ENCODE results near the gene NR2E3. TPM values are rescaled to one million over a fixed set of nuclear protein-coding genes. Genes with fewer than 3 reads are reported as not detected.
A peak's percentile ranks its signal among the peaks of the same experiment; 100 is the strongest.

Gene NR2E3
- total RNA-seq, 1 donor from 2014 or later: not detected

DNA sequence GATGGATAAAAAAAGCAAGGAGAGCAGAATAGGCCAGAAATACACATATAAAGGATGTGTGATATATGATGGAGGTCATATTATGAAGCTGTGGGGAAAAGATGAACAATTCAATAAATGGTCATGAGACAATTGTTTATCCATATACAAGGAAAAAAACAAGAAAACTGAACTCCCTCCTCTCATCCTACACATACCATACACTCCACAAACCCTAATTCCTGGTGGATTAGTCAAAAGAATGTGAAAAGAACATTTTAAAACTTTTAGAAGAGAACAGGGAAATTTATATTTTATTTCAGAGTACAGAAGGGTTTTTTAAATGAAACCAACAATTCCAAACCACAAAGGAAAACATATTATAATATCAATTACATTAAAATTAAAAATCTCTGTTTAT is 34.5 kb upstream of the NR2E3 start:
- Mint-ChIP-seq H3K27ac (ENCODE audit: unreplicated experiment) (no peak overlapping the region), H3K36me3 (ENCODE audit: low read depth) (no peaks in the 10 kb centered on the region), H3K9me3 (ENCODE audit: low read depth) (no peaks in the 10 kb centered on the region), H3K27me3 (ENCODE audit: low read depth) (no peaks in the 10 kb centered on the region), H3K4me3 (ENCODE audit: unreplicated experiment) (no peak overlapping the region), H3K4me1 (ENCODE audit: low read depth) (peaks cover 15% of the 10 kb centered on the region)
- TF ChIP-seq, protein P1, sequence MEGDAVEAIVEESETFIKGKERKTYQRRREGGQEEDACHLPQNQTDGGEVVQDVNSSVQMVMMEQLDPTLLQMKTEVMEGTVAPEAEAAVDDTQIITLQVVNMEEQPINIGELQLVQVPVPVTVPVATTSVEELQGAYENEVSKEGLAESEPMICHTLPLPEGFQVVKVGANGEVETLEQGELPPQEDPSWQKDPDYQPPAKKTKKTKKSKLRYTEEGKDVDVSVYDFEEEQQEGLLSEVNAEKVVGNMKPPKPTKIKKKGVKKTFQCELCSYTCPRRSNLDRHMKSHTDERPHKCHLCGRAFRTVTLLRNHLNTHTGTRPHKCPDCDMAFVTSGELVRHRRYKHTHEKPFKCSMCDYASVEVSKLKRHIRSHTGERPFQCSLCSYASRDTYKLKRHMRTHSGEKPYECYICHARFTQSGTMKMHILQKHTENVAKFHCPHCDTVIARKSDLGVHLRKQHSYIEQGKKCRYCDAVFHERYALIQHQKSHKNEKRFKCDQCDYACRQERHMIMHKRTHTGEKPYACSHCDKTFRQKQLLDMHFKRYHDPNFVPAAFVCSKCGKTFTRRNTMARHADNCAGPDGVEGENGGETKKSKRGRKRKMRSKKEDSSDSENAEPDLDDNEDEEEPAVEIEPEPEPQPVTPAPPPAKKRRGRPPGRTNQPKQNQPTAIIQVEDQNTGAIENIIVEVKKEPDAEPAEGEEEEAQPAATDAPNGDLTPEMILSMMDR (IDR thresholded peaks at IDR 0.05): no peak
- no peak for DNase-seq (ENCODE audit: low spot score)

DNA sequence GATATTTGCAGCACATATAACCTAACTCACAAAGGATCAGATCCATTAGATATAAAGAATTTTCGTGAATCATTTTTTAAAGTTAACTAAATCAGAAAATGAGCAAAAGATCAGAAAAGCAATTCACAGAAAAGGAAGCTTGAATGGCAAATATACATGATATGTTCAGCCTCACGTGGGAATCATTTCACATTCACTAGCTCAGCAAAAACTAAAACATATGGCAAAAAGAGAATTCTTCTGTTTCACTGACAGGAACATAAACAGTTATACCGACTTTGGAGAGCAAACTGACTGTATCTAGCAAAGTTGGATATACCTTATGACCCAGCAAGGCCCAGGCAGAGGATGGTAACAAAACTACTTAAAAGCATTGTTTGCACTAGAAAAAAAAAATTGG is 34.0 kb upstream of the NR2E3 start:
- peaks cover 15% of the 10 kb centered on the region for H3K4me1 Mint-ChIP-seq (ENCODE audit: low read depth)
- no peak overlapping the region for H3K4me3 Mint-ChIP-seq (ENCODE audit: unreplicated experiment)
- DNase-seq (ENCODE audit: low spot score): no peak
- TF ChIP-seq, protein P1 (IDR thresholded peaks at IDR 0.05): no peak
- no peak overlapping the region for H3K27ac Mint-ChIP-seq (ENCODE audit: unreplicated experiment)
- no peaks in the 10 kb centered on the region for H3K27me3 Mint-ChIP-seq (ENCODE audit: low read depth)
- H3K9me3 Mint-ChIP-seq (ENCODE audit: low read depth): no peaks in the 10 kb centered on the region
- H3K36me3 Mint-ChIP-seq (ENCODE audit: low read depth): no peaks in the 10 kb centered on the region

DNA sequence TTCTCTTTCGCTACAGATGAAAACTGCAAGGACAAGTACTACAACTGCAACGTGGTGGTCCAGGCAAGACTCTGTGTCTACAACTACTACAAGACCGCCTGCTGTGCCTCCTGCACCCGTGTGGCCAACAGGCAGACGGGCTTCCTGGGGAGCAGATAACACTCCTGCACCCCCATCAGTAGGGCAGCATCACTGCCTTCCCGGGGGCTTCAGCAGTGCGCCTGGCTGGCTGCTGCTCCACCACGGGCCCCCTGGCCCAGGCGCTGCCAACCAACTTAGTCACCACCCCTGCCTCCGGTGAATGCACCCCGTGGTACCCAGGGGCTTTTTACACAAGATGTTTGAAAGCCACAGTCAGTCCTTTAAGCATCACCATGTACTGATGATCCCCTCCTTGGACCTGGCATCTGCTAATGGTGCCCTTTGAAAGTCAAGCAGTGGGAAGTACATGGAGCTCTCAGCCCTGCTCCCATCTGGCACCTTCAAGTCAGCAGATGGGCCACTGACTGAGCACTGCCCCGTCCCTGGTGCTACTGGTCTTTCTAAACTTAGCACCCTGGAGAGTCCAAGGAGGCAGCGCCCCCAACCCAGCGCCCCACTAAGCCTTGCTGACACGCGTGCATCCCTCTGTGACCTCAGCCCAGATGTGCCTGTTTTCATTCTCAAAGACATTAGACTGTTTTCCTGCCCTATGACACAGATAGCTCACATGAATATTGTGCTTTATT is 33.0 kb upstream of the NR2E3 start:
- no peaks in the 10 kb centered on the region for H3K9me3 Mint-ChIP-seq (ENCODE audit: low read depth)
- no peaks in the 10 kb centered on the region for H3K27me3 Mint-ChIP-seq (ENCODE audit: low read depth)
- H3K4me3 Mint-ChIP-seq (ENCODE audit: unreplicated experiment): no peak overlapping the region
- H3K27ac Mint-ChIP-seq (ENCODE audit: unreplicated experiment): no peak overlapping the region
- TF ChIP-seq, protein P1 (IDR thresholded peaks at IDR 0.05): no peak
- H3K4me1 Mint-ChIP-seq (ENCODE audit: low read depth): peaks cover 15% of the 10 kb centered on the region
- H3K36me3 Mint-ChIP-seq (ENCODE audit: low read depth): no peaks in the 10 kb centered on the region
- no peak for DNase-seq (ENCODE audit: low spot score)

DNA sequence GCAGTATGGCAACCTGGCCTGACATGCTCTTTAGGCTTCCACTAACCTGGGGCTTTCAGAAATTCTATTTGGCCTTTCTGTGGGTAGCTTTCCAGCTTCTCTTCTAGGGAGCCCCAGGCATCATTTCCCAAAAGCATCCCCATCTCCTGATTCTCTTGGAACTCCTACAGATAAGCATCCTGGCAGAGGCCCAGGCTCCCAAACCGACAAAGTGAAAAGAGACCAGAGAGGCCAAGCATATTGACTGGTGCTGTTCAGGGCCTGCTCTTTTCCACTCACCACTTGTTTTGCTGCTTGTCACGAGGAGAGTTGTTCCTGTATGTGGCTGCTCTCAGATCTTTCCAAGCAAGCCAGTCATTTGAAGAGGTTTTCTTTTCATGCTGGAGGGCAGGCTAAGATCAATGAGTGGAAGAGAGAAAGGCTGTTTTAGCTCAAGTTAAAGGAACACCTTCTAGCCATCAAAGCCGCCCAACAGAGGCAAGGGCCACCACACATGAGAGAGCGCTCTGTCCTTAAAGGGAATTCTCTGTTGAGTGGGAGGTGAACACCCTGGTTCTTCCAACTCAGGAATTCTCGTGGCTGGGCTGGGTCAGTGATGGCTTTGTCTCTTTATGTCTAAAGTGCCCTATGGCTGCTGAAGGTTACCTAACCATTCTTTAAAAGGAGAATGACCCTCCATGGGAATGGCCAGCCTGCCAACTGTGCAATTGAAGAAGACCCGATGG is 31.1 kb upstream of the NR2E3 start:
- no peak for DNase-seq (ENCODE audit: low spot score)
- H3K27ac Mint-ChIP-seq (ENCODE audit: unreplicated experiment): no peak overlapping the region
- no peak overlapping the region for H3K4me3 Mint-ChIP-seq (ENCODE audit: unreplicated experiment)
- TF ChIP-seq, protein P1 (IDR thresholded peaks at IDR 0.05): no peak
- peaks cover 15% of the 10 kb centered on the region for H3K4me1 Mint-ChIP-seq (ENCODE audit: low read depth)
- no peaks in the 10 kb centered on the region for H3K27me3 Mint-ChIP-seq (ENCODE audit: low read depth)
- H3K36me3 Mint-ChIP-seq (ENCODE audit: low read depth): no peaks in the 10 kb centered on the region
- H3K9me3 Mint-ChIP-seq (ENCODE audit: low read depth): no peaks in the 10 kb centered on the region

DNA sequence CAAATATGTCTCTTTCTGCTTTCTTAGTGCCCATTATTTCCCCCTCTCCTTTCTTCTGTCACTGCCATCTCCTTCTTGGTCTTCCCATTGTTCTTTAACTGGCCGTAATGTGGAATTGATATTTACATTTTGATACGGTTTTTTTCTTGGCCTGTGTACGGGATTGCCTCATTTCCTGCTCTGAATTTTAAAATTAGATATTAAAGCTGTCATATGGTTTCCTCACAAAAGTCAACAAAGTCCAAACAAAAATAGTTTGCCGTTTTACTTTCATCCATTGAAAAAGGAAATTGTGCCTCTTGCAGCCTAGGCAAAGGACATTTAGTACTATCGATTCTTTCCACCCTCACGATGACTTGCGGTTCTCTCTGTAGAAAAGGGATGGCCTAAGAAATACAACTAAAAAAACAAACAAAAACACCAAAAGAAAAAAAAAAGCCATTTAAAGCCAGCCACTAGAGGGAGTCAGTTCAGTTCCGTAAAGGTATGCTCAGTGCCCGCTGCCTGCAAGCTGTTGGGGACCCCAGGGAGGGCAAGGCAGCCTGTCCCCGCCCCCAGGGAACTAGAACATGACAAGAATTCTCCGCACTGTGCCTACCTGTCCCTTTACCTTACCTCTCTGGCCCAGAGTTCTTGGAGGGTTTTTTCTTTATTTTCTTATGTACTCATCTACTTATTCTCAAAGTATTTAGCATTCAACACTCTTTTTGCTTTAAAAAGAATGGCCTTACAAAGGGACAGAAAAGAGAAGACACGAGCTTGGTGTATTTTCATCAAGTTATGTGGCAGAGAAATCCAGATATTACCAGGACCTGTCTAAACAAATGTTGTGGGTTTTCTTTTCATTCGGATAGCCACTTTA is 30.0 kb upstream of the NR2E3 start:
- Mint-ChIP-seq H3K9me3 (ENCODE audit: low read depth) (no peaks in the 10 kb centered on the region), H3K27ac (ENCODE audit: unreplicated experiment) (no peak overlapping the region)

More for the DNA sequence above, 30.0 kb upstream of the NR2E3 start:
- Mint-ChIP-seq H3K27me3 (ENCODE audit: low read depth) (no peaks in the 10 kb centered on the region), H3K4me3 (ENCODE audit: unreplicated experiment) (peak overlapping the region; percentile 22), H3K4me1 (ENCODE audit: low read depth) (peaks cover 15% of the 10 kb centered on the region), H3K36me3 (ENCODE audit: low read depth) (no peaks in the 10 kb centered on the region)
- DNase-seq (ENCODE audit: low spot score): no peak
- TF ChIP-seq, protein P1 (IDR thresholded peaks at IDR 0.05): peak; percentile 95

All from chondrocyte (in vitro differentiated cells).